ENCODE results near the gene BCAR3.

BCAR3 gene

DNA sequence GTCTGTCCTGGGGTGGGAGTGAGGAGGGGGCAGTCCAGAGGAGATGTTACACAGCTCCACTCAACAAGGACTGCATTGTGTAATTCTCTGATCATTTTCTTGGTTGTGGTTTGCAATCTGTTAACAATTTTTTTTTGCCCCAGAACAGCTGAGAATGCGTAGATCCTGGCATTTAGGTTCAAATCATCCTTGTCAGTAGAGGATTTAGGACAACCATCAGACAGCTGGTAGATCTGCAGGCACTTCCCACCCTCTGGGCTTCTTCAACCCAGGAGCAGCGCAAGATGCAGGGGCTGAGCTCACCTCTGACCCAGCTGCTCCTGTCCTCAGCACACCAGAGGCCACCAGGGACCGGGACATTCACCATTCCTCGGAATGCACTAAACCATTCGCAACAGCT is 13.5 kb downstream of the BCAR3 start:
- TF ChIP-seq, protein P1, sequence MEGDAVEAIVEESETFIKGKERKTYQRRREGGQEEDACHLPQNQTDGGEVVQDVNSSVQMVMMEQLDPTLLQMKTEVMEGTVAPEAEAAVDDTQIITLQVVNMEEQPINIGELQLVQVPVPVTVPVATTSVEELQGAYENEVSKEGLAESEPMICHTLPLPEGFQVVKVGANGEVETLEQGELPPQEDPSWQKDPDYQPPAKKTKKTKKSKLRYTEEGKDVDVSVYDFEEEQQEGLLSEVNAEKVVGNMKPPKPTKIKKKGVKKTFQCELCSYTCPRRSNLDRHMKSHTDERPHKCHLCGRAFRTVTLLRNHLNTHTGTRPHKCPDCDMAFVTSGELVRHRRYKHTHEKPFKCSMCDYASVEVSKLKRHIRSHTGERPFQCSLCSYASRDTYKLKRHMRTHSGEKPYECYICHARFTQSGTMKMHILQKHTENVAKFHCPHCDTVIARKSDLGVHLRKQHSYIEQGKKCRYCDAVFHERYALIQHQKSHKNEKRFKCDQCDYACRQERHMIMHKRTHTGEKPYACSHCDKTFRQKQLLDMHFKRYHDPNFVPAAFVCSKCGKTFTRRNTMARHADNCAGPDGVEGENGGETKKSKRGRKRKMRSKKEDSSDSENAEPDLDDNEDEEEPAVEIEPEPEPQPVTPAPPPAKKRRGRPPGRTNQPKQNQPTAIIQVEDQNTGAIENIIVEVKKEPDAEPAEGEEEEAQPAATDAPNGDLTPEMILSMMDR (IDR thresholded peaks at IDR 0.05; ENCODE audit: low read depth, low read length), result no peak
- DNase-seq (ENCODE audit: low read depth, low spot score), result no peak
- H3K4me3 ChIP-seq (ENCODE audit: low read depth, low read length), result no peak overlapping the region
- in situ Hi-C loops (cut with HindIII; ENCODE audit: low sequenced_read_pairs), result no loop called here

DNA sequence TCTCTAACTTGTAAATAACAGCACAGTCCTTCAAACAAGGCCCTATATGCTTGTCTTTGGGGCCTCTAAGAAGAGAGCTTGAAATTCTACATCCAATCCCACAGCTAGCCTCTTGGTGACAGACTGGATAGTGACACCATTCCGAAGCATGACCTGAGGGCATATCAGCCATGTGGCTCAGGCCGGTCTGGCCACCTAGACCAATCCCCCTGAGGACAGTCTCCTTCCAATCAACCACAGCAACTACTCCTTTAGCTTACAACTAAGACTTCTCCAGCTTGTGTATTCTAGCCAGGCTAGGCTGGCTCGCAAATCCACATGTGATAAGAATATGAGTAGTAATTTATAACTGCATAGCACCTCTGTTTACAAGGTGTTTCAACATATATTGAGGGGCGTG is 14.0 kb downstream of the BCAR3 start:
- in situ Hi-C loops (cut with HindIII; ENCODE audit: low sequenced_read_pairs), result no loop called here

DNA sequence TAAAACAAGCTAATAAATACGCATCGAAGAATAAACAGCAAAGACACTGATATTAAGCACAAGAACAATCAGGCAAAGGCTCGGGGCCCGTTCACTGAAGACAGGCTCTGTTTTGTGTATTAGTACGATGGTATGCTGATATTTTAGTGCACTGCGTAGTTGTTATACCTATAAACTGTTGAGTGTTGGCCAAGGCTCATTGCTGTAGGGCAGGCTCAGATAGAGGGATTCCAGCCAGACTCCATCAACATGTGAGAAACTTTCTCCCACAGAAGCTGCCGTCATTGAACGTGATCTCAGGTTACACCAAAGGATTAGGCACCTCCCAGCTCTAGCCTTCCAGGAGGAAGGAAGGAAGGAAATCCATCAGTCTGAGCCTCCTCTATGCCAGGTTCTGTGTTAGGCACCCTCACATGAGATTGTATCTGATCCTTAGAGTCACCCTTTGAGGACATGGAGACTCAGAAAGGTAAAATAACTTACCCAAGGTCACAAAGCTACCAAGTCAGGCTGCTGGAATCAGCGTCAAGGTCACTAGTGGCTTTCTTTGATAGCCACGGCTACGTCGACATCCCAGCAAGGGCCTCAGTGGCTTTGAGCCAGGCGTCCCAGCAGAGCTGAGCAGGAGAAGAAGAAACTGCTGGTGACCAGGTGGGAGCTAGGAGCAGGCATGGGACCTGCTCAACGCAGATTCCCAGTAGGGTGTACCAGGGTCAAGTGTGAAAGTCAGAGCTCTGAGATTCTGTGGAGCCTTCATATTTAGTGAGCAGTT is 14.8 kb downstream of the BCAR3 start:
- H3K4me3 ChIP-seq (ENCODE audit: low read depth, low read length), result no peak overlapping the region
- TF ChIP-seq, protein P1 (IDR thresholded peaks at IDR 0.05; ENCODE audit: low read depth, low read length), result no peak
- in situ Hi-C loops (cut with HindIII; ENCODE audit: low sequenced_read_pairs), result no loop called here
- DNase-seq (ENCODE audit: low read depth, low spot score), result peak; percentile 67

More for the DNA sequence above, 14.0 kb downstream of the BCAR3 start:
- no peak for DNase-seq (ENCODE audit: low read depth, low spot score)
- TF ChIP-seq, protein P1 (IDR thresholded peaks at IDR 0.05; ENCODE audit: low read depth, low read length), result no peak
- H3K4me3 ChIP-seq (ENCODE audit: low read depth, low read length), result no peak overlapping the region

- DNase-seq (ENCODE audit: low read depth, low spot score), result peak; percentile 37
- H3K4me3 ChIP-seq (ENCODE audit: low read depth, low read length), result no peak overlapping the region
- in situ Hi-C loops (cut with HindIII; ENCODE audit: low sequenced_read_pairs), result no loop called here
- TF ChIP-seq, protein P1 (IDR thresholded peaks at IDR 0.05; ENCODE audit: low read depth, low read length), result no peak
These were observed 16.6 kb downstream of the BCAR3 start for GRCh38 chr1:93665015-93665414.

DNA sequence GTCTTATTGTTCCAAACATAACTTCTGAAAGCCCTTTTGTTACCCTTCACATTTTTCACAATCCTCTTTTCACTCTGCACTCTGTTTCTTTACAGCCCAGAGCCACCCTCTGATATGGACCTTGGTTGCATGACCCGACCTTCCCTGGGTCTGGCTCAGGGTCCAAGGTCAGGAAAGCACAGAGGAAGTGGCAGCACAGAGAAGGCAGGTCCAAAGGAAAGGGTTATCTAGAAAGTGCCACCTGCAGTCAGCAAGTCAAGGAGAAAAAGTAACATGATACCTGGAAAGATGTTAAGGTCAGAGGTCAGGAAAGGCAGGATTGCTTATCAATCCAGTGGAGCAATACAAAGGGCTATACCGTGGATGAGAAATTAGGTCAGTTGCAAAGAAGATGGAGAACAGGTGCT is 18.4 kb downstream of the BCAR3 start:
- in situ Hi-C loops (cut with HindIII; ENCODE audit: low sequenced_read_pairs), result no loop called here
- TF ChIP-seq, protein P1 (IDR thresholded peaks at IDR 0.05; ENCODE audit: low read depth, low read length), result no peak
- no peak for DNase-seq (ENCODE audit: low read depth, low spot score)
- no peak overlapping the region for H3K4me3 ChIP-seq (ENCODE audit: low read depth, low read length)

DNA sequence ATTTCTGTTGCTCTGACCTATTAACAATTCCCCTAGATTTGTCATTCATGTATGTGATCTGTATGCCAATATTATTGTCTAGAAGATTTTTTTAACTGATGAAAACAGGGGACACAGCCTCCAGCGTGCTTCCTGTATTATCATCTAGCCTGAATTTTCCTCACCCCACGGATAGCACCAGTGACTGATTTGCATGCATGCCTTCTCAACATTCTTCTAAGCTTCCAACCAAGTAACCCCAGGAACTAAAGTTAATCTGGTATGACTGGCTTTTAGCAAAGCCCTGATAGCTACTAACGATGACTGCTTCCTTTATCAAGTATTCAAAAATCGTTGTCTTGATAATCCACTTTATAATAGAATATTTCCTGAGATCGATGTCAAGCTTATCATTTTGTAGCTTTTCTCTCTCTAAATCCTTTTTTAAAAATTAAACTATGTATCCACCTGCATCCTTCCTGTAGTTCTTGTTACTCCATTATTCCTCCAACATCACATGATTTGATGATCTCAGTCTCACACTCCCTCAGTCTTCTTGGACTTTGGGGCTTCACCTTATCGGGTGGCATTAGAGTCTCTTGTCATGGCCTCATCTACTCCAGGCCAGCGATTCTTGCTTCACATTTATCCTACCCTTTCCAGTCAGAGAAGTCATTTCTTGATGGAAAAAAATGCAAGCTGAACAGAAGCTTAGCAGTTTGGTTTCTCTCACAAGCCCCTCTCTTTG is 19.0 kb downstream of the BCAR3 start:
- no peak for DNase-seq (ENCODE audit: low read depth, low spot score)
- TF ChIP-seq, protein P1 (IDR thresholded peaks at IDR 0.05; ENCODE audit: low read depth, low read length), result no peak
- in situ Hi-C loops (cut with HindIII; ENCODE audit: low sequenced_read_pairs), result no loop called here
- no peak overlapping the region for H3K4me3 ChIP-seq (ENCODE audit: low read depth, low read length)
